Frontal cortex (tissue), 4 donors: ENCODE results near the gene BMERB1. TPM values are rescaled to one million over a fixed set of nuclear protein-coding genes. Genes with fewer than 3 reads are reported as not detected.

Experiments used
- DNase-seq, 2 donors: peaks; one replicate each; pipeline ENCODE4 v3.0.0; 2012; ENCODE audit warnings: low spot score in 2 of 2
- FAIRE-seq: peaks from 2 replicates; lab custom pipeline; 2012; peaks lifted over from hg19 to GRCh38; lab: Jason Lieb, UNC
- total RNA-seq: library from RNA; depleted of rRNA; stranded (reverse); fragments of >200 nt; gene quantifications from one replicate; pipeline ENCODE4 v1.2.3, GENCODE V29; 2014
- donor health status: control.
- donor health status: control.
- donor health status: control.

The BMERB1 gene
- total RNA-seq, 1 donor from 2014 or later: 81.1 TPM

DNA sequence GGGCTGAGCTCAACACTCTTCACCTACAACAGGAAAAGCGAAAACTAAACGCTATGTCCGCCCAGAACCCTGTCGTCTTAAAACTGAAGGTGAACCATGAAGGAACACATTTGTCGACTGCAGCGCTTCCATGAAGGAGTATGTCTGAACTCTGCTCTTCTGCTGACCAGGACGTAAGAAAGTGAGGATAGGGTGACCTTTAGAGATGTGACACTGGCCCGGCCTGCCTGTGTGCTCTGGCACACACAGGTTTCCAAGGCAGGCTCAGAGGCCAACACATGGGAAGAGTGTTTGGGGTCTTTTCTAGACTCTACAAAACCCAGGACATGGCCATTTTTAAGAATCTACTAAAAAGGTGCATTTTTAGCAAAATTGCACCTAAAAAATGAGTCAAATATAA is 187.5 kb downstream of the BMERB1 start:
- DNase-seq: no peak
- no peak for FAIRE-seq

DNA sequence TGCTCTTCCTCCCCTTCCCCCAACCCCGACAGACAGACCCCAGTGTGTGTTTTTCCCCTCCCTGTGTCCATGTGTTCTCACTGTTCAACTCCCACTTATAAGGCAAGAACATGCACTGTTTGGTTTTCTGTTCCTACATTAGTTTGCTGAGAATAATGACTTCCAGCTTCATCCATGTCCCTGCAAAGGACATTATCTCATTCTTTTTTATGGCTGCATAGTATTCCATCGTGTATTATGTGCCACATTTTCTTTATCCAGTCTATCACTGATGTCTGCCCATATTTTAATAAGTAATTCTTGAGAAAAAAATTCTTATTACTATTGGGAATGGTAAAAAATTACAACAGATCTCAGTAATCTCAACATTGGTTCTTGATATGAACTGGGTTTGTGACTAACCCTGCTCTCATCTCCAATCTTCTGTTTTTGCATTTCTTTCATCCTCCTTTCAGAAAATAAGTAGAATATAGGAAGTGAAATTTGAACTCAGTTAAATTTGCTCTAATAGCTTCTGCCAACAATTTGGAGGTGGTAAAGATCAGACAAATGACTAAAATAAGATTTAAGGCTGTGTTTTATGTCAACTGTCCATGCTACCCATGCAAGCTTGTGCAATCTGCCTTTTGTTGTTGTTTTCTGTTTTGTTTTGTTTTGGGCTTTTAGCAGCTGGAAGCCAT is 197.5 kb downstream of the BMERB1 start:
- DNase-seq (no peak), FAIRE-seq (no peak)

DNA sequence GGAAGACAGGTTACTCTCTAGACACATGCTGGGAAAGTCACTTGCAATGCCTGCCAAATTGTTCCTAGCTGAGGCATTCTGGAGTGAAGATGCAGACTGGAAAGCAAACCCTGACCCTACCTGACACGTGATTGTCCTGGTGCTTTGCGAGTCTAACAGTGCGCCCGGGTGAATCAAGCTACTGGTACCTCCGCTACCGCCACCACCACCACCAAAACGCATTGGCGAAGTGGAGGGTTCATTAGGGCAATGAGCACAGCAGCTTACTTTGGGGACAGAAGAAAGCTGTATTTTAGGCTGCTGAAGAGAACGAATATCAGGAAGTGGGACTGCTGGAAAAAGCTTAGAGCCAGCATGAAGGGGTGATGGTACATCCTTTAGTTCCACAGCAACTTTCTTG is 201.5 kb downstream of the BMERB1 start:
- no peak for DNase-seq
- FAIRE-seq: no peak

DNA sequence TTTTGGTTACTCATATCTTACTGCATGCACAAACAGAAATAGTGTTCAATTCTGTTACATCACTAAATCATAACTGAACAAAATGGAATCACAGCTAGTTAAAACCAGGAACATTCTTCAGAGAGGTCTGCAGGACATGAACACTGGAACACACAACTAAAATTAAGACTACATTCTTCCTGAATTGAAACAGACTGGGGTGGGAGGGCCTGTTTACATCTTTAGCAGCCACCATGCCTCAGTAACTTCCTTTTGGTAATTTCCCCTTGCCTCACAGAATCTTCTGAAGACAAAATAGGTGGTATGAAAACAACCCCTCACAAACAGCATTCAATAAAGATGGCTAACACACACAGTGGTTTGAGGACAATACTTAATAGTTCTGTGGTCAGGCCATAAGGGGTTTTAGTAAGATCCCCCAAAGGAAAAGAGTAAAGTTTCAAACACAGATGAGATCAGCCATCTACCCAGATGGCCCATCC is 202.0 kb downstream of the BMERB1 start:
- no peak for DNase-seq
- FAIRE-seq: no peak

Other genes with a start within 250 kb of the BMERB1 start
- gene NPIPA5, start 56.3 kb upstream of the BMERB1 start, total RNA-seq: 0.82 TPM
- 13.9 TPM for gene MPV17L, start 38.8 kb upstream of the BMERB1 start, total RNA-seq
- gene MARF1, start 208.6 kb downstream of the BMERB1 start, total RNA-seq: 20.4 TPM
- 4.1 TPM for gene NDE1, start 215.7 kb downstream of the BMERB1 start, total RNA-seq